Stimulated activated CD8-positive, alpha-beta memory T cell treated with anti-CD3 and anti-CD28 coated beads, Interleukin-7, amount 100 ng/mL, for 4 hours (primary cell): ENCODE data around the gene SLC44A1.

ENCODE experiments used
- DNase-seq, 2 donors: peaks; one replicate each; pipeline ENCODE4 v3.0.0-alpha.2; 2020; ENCODE audit warnings: low read depth in 2 of 2

Gene SLC44A1

DNA sequence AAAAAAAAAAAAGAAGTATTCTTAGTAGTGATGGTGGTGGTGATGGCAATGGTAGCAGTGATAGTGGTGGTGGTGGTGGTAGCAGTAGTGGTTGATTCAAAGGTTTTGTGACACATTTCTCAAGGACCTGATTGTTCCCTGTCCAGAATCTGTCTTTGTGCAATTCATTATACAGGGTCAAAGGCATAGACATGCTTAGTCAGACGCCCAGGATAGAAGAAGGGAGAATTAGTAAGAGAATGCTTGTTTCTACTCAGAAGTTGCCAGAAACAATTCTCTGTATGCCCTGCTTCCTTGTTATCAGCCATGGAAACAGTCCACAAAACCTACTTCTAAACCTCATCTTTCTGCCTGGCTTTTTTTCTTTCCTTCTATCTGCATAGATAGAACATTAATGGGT is 89.4 kb downstream of the SLC44A1 start:
- no peak for DNase-seq

- DNase-seq = no peak
Observed at GRCh38 chr9:105338308-105338707, 93.9 kb downstream of the SLC44A1 start.

GRCh38 chr9:105339849-105340248 is 95.4 kb downstream of the SLC44A1 start:
- DNase-seq = no peak

DNA sequence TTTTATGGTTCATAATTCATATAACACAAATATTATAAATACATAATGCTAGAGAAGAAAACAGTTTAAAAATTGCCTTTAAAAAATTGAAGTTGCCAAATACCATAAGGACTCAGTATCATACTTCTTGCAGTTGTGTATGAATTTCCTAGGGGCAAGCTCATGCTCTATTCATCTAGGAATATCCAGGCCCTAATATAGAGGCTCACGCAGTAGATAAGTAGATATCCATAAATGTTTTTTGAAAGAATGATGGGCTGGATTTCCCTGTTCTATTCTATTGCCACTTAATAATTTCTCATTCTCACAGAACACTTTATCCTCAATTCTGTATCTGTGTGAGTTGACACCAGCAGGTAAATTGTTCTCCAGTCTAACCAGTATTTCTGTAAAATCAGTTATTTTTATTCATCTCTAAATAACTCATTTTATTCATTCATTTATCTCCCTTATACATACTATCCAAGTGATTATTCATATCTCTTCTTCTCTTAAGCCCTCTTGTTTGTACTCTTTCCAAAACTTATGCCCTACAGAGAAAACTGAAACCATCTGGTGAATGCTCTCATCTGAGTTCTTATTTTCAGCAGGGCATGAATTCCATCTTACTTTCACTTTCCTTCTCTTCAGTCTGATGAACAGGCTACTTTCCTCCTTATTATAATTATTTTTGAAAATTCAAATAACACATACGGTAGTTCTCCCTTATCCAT is 97.1 kb downstream of the SLC44A1 start:
- no peak for DNase-seq

DNA sequence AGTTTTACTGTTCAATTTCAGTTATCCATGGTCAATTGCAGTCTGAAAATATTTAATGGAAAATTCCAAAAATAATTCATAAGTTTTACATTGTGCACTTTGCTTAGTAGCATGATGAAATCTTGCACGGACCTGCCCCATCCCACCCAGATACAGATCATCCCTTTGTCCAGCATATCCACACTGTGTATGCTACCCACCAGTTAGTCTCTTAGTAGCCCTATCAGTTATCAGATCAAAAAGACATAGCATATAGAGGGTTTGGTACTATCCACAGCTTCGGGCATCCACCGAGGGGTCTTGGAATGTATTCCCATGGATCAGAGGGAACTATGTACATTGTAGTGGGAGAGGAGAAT is 97.7 kb downstream of the SLC44A1 start:
- no peak for DNase-seq

DNA sequence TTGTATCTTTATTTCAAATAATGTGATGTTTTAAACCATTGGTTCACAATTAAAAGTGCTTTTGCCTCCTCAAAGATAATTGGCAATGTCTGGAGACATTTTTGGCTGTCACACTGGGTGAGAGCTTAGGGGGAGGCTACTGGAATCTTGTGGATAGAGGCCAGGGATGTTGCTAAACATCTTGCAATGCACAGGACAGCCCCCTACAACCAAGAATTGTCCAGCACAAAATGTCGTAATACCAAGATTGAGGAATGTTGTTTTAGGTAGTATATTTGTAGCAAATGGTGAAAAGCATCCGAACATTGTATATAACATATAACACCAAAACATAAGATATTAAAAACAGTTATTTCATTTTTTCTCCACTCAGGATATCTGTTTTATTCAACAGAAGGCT is 99.8 kb downstream of the SLC44A1 start:
- no peak for DNase-seq

DNA sequence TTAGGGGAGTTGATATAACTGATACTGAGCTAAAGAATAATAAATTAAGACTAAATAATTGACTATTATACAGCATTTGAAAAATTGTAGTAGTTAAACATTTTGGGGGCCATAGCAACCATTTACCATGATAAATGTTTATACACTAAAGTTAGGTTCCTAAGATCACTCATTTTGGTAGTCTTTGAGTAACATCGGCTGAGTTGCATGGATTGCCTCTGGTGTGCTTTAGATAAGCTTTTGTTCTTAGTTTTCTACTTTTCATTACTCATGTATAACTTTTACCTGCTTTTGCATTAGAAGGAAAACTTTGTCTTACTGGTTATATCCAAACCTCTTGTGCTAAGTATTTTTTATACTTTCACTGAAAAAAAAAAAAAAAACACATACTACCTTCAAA is 101.2 kb downstream of the SLC44A1 start:
- DNase-seq = no peak

DNA sequence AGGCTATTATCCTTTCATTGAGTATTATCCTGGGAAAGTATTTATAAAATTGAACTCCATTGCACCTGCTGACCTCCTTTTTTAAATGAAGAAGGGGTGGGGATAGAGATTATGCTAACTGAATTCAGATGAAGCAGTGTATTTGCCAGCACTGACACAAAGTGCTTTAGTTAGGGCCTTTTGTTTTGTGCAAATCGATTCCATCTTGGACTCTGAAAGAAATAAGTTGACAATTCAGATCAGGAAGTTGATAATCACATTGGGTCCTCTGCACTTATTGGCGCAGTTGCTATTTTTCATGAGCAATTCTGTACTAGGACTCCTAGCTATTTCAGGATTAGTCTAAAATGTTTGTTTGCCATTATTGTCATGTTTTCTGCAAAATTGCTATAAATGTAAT is 101.8 kb downstream of the SLC44A1 start:
- no peak for DNase-seq

- no peak for DNase-seq
Observed at GRCh38 chr9:105354448-105354847, 110.0 kb downstream of the SLC44A1 start.

- no peak for DNase-seq
Observed at GRCh38 chr9:105355781-105356180, 111.3 kb downstream of the SLC44A1 start.

GRCh38 chr9:105357937-105358336 is 113.5 kb downstream of the SLC44A1 start:
- DNase-seq = no peak

DNA sequence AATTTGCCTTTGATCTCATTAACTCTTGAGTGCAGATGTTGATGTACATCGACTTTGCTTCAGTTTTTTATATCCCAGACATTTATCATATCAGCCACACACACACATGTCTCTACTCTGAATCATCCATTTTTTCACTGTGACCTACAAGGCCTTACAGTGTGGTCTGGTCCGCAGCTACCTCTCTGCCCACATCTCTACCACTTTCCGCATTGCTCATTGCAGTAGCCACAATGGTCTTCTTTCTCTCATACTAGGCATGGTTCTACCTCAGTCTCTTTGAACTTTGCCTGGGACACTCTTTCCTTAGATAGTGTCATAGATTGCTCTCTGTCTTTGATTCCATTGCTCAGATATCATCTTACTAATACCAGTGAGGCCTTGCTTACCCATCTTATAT is 115.4 kb downstream of the SLC44A1 start:
- no peak for DNase-seq

DNA sequence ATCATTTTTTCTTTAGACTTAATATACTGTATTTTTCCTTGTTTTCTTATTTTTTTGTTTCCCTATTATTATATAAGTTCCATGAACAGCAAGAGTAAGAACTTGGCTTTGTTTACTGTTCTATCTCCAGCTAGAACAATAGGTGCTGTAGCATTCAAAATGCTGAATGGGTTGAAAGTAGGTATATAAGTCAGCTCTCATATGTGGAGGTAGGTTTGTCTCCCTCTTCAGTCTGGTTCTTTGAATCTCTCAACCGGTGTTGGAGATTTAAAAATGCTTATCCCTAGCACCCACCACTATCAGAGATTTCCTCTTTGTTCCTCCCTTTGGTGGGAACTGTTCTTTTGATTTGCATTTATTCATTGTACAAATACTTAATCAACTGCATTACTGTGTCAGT is 115.9 kb downstream of the SLC44A1 start:
- no peak for DNase-seq

DNA sequence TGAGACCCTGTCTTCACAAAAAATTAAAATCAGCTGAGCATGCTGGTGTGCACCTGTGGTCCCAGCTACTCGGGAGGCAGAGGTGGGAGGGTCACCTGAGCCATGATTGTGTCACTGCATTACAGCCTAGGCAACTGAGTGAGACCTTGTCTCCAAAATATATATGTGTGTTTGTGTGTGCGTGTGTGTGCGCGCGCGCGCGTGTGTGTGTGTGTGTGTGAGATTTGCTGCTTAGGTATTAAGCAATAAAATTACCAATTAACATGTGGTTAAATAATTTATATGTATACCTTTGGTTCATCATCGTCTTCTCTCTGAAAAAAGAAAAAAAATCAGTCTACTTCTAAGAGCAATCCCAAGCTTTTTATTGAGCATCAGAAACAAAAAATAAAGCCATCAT is 117.4 kb downstream of the SLC44A1 start:
- no peak for DNase-seq

- DNase-seq = no peak
Observed at GRCh38 chr9:105362470-105362869, 118.0 kb downstream of the SLC44A1 start.

DNA sequence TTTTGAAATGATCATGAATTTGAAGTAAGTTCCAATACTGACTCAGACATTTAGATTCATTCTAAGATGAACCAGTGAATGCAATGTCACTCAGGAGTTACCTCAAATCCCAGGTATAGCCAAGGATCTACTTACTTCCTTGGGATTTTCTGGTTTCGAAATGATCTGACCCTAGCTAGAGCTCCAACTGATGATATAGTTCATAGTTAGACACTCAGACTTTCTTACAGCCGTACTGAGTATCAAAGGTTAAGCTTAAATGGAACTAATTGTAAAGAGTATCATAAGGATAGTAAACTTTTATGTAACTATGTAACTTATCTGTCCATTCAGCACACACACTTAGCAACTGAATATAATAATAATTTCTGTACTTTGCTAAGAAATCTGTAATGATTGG is 119.4 kb downstream of the SLC44A1 start:
- DNase-seq = no peak

GRCh38 chr9:105369911-105370310 is 125.5 kb downstream of the SLC44A1 start:
- DNase-seq = no peak

- DNase-seq = no peak
Observed at GRCh38 chr9:105373723-105374122, 129.3 kb downstream of the SLC44A1 start.

DNA sequence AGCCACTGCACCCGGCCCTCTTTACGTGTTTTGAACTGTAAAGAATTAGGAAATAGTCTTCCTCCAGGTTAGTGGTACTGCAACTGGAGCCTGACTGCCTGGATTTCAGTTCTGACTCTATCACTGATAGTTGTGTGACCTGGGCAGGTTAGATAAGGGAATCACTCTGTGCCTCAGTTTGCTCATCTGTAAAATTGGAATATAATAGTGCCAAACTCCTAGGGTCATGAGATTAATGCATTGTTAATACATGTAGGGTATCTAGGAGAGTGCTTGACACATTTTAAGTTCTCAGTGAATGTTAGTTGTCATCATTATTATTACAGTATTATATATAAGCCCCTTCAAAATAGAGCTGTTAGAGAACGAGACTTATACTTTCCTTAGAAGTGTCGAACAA is 130.9 kb downstream of the SLC44A1 start:
- DNase-seq = no peak

DNA sequence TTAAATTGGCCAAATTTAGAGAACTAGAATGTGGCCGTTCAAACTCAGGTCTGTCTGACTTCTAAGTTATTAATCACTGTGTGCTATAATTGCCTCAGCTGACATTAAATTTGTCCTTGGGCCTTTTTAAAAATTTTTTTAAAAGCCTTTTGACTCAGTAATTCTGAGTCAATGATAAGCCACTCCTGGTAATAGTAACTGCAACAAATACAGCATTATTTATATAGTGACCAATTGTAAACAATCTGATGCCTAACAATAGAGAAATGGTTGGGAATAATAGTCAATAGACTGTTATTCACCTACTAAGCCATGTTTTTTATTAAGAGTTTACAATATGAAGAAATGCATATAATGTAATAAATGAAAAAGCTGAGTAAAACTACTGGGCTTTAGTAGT is 132.4 kb downstream of the SLC44A1 start:
- DNase-seq = no peak

DNA sequence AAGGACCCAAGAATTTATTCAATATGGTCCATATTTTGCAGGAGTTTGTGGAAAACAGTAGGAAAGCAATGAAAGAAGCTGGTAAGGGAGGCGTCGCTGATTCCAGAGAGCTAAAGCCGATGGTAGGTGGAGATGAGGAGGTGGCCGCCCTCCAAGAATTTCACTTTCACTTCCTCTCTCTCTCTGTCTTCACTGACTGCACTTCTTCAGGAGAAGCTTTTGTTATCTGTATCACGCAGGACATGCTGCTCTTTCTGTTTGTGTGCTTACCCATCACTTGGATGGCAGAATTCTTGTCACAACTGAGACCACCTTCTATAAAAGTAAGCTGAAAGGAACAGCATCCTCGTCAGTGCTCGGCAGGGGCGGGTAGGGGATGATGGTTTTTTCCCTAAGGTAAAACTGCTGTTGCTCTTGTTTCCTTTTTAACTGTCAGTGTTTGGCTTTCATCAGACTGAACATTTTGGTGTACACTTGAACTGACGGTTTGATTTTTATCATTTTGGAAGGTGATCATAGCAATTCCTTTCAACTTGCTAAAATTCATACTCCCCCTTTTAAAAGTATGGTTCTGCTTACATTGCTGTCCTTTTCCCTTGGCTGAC is 141.0 kb downstream of the SLC44A1 start:
- DNase-seq = peak in 1 of 2 donors; percentile 7

DNA sequence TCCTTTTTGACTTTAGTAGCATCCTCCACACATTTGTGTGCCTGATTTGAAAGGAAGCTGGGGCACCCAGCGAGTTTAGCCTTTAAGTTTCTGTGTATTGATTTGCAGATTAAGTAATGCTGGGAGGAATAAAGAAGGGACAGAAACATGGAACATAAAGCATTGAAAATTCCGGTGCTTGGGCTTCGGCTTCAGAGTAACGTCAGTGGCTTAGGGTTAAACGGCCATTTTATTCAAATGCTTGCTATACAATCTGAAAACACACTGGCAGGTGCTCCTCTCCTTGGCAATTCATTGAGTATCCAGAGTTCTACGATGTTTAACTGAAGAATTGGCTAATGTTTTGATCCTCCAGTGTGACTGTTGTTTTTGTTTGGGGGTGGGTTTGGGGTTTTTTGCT is 145.3 kb downstream of the SLC44A1 start:
- DNase-seq = no peak

DNA sequence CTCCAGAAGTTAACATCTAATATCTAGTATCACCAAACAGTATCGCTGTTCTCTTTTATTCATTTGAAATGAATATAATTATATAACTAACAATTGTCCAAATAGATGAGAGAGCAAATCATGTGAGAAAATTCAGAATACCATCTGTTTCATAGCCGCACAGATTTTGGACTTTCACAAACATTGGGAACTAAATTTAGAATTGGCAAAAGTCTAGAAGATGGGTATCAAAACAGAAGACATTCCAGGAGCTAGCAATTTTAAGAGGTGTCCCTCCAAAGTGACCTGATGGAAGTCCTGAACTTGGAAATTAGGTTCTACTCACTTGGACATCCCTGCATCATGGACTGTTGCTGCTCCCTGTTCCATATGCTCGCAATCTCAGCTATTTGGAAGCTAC is 146.4 kb downstream of the SLC44A1 start:
- no peak for DNase-seq

- DNase-seq = no peak
Observed at GRCh38 chr9:105391288-105391687, 146.8 kb downstream of the SLC44A1 start.
